ENCODE data around the gene MYOM1. TPM values are rescaled to one million over a fixed set of nuclear protein-coding genes. Genes with fewer than 3 reads are reported as not detected.
A peak's percentile ranks its signal among the peaks of the same experiment; 100 is the strongest.

The MYOM1 gene
- total RNA-seq, 1 donor from 2014 or later: 0.46 TPM

DNA sequence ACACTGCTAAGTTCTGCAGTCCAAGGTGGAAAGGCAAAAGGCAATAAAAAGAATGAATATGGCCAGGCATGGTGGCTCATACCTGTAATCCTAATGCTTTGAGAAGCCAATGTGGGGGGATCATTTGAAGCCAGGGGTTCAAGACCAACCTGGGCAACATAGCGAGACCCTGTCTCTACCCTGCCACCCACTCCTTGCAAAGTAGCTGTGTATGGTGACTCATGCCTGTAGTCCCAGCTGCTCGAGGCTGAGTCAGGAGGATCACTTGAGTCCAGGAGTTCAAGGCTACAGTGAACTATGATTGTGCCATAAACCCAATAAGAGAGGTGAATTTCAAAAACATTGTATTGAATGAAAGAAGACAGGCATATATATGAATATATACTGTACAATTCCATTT is 44.6 kb upstream of the MYOM1 start:
- no peak for DNase-seq (ENCODE audit: extremely low spot score, unreplicated experiment)
- H3K9me3 Mint-ChIP-seq (ENCODE audit: unreplicated experiment): no peaks in the 10 kb centered on the region
- H3K27me3 Mint-ChIP-seq (ENCODE audit: unreplicated experiment): no peaks in the 10 kb centered on the region
- TF ChIP-seq, protein P1, sequence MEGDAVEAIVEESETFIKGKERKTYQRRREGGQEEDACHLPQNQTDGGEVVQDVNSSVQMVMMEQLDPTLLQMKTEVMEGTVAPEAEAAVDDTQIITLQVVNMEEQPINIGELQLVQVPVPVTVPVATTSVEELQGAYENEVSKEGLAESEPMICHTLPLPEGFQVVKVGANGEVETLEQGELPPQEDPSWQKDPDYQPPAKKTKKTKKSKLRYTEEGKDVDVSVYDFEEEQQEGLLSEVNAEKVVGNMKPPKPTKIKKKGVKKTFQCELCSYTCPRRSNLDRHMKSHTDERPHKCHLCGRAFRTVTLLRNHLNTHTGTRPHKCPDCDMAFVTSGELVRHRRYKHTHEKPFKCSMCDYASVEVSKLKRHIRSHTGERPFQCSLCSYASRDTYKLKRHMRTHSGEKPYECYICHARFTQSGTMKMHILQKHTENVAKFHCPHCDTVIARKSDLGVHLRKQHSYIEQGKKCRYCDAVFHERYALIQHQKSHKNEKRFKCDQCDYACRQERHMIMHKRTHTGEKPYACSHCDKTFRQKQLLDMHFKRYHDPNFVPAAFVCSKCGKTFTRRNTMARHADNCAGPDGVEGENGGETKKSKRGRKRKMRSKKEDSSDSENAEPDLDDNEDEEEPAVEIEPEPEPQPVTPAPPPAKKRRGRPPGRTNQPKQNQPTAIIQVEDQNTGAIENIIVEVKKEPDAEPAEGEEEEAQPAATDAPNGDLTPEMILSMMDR (IDR thresholded peaks at IDR 0.05): no peak
- H3K4me3 Mint-ChIP-seq (ENCODE audit: unreplicated experiment): no peak overlapping the region
- peaks cover 75% of the 10 kb centered on the region for H3K4me1 Mint-ChIP-seq (ENCODE audit: unreplicated experiment)
- H3K27ac Mint-ChIP-seq (ENCODE audit: unreplicated experiment): peak overlapping the region; percentile 1
- H3K36me3 Mint-ChIP-seq (ENCODE audit: unreplicated experiment): peaks cover 4% of the 10 kb centered on the region

DNA sequence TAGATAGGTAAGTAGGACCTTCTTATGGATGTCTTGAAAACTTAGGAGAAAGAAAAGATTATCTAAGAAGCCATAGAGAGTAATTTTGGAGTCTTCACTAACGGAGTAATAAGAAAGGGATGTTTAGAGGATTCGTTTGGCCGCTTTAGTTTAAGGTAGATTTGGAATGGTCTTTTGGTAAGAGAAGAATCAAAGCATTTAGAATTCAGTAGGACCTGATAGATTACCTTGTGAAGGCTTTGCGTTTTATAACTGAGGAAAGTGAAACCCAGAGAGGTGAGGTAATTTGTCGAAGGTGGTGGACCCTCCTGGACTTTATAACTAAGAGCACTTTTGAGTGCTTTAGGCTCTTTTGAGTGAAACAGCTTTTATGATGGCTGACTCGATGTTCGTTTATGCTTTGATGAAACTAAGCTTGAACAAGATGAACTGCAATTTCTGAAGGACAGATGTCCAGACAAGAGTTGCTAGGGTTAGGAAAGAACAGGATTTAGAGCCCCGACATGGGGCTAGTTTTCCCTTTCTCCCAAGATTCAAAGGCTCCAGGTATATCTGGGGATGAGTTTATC is 43.4 kb upstream of the MYOM1 start:
- Mint-ChIP-seq H3K27ac (ENCODE audit: unreplicated experiment) (peak overlapping the region; percentile 83), H3K27me3 (ENCODE audit: unreplicated experiment) (no peaks in the 10 kb centered on the region), H3K9me3 (ENCODE audit: unreplicated experiment) (no peaks in the 10 kb centered on the region), H3K4me3 (ENCODE audit: unreplicated experiment) (peak overlapping the region; percentile 91), H3K4me1 (ENCODE audit: unreplicated experiment) (peaks cover 66% of the 10 kb centered on the region), H3K36me3 (ENCODE audit: unreplicated experiment) (peaks cover 8% of the 10 kb centered on the region)
- no peak for DNase-seq (ENCODE audit: extremely low spot score, unreplicated experiment)
- TF ChIP-seq, protein P1 (IDR thresholded peaks at IDR 0.05): no peak

GRCh38 chr18:3262234-3263131 is 42.7 kb upstream of the MYOM1 start:
- Mint-ChIP-seq H3K27me3 (ENCODE audit: unreplicated experiment) (no peaks in the 10 kb centered on the region), H3K36me3 (ENCODE audit: unreplicated experiment) (peaks cover 16% of the 10 kb centered on the region), H3K4me3 (ENCODE audit: unreplicated experiment) (peak overlapping the region; percentile 91), H3K27ac (ENCODE audit: unreplicated experiment) (peak overlapping the region; percentile 83), H3K9me3 (ENCODE audit: unreplicated experiment) (no peaks in the 10 kb centered on the region), H3K4me1 (ENCODE audit: unreplicated experiment) (peaks cover 64% of the 10 kb centered on the region)
- no peak for DNase-seq (ENCODE audit: extremely low spot score, unreplicated experiment)
- TF ChIP-seq, protein P1 (IDR thresholded peaks at IDR 0.05): no peak

- DNase-seq (ENCODE audit: extremely low spot score, unreplicated experiment): peak; percentile 91
- Mint-ChIP-seq H3K27me3 (ENCODE audit: unreplicated experiment) (no peaks in the 10 kb centered on the region), H3K4me1 (ENCODE audit: unreplicated experiment) (peaks cover 65% of the 10 kb centered on the region), H3K36me3 (ENCODE audit: unreplicated experiment) (peaks cover 18% of the 10 kb centered on the region), H3K27ac (ENCODE audit: unreplicated experiment) (peak within 1 kb of the TSS; percentile 97), H3K4me3 (ENCODE audit: unreplicated experiment) (peak within 1 kb of the TSS; percentile 91), H3K9me3 (ENCODE audit: unreplicated experiment) (no peaks in the 10 kb centered on the region)
- TF ChIP-seq, protein P1 (IDR thresholded peaks at IDR 0.05): no peak
These were observed 41.8 kb upstream of the MYOM1 start, which contains the start of gene MYL12B for GRCh38 chr18:3261373-3262233. Gene MYL12B, plus strand, starts transcription at chr18:3262133. Its CDS starts 10,766 bp downstream, at chr18:3272899.

Measured in osteocyte (in vitro differentiated cells).